ENCODE data around the gene KCNK6. TPM values are rescaled to one million over a fixed set of nuclear protein-coding genes. Genes with fewer than 3 reads are reported as not detected.

Gene KCNK6
- total RNA-seq, 4 donors from 2014 or later: 0.67 to 4.4 (median 1.2) TPM

GRCh38 chr19:38280030-38280921, 39.4 kb upstream of the KCNK6 start:
- peak overlapping the region in 1 of 3 donors; percentile 27 for H3K27ac ChIP-seq
- no peak for DNase-seq
- no peaks in the 10 kb centered on the region for H3K9me3 ChIP-seq
- no peak for TF ChIP-seq CTCF (IDR thresholded peaks at IDR 0.05)
- TF ChIP-seq POLR2A (IDR thresholded peaks at IDR 0.05): no peak
- H3K27me3 ChIP-seq: no peaks in the 10 kb centered on the region
- no peaks in the 10 kb centered on the region for H3K36me3 ChIP-seq
- WGBS, 2 donors: 83 to 95% methylated on average over 17 of the region's 17 CpGs
- H3K4me3 ChIP-seq (replicated peaks in 1 of 3): no peak overlapping the region
- peaks cover 54 to 88% of the 10 kb centered on the region in 2 donors for H3K4me1 ChIP-seq
- intact Hi-C loops (cut with DNase I): no loop called here

- intact Hi-C loops (cut with DNase I): no loop called here
- Histone ChIP-seq H3K27me3 (no peaks in the 10 kb centered on the region), H3K4me3 (replicated peaks in 1 of 3) (no peak overlapping the region), H3K27ac (peak overlapping the region in 2 of 3 donors; percentile 34 to 46), H3K9me3 (no peaks in the 10 kb centered on the region), H3K36me3 (no peaks in the 10 kb centered on the region), H3K4me1 (peaks cover 37 to 74% of the 10 kb centered on the region in 2 donors)
- TF ChIP-seq CTCF (IDR thresholded peaks at IDR 0.05) (no peak), POLR2A (IDR thresholded peaks at IDR 0.05) (no peak)
- WGBS, 2 donors: 58 to 62% methylated on average over 7 of the region's 7 CpGs
- DNase-seq: no peak
These were observed 37.7 kb upstream of the KCNK6 start for GRCh38 chr19:38281811-38282566.

- 87 to 95% methylated on average over 8 of the region's 8 CpGs for WGBS, 2 donors
- TF ChIP-seq CTCF (IDR thresholded peaks at IDR 0.05) (no peak), POLR2A (IDR thresholded peaks at IDR 0.05) (no peak)
- Histone ChIP-seq H3K36me3 (peaks cover 8% of the 10 kb centered on the region in 2 donors), H3K27ac (peak overlapping the region in 2 of 3 donors; percentile 34 to 46), H3K9me3 (no peaks in the 10 kb centered on the region), H3K27me3 (no peaks in the 10 kb centered on the region), H3K4me1 (peaks cover 24 to 61% of the 10 kb centered on the region in 2 donors), H3K4me3 (replicated peaks in 1 of 3) (no peak overlapping the region)
- intact Hi-C loops (cut with DNase I): no loop called here
- no peak for DNase-seq
These were observed 36.4 kb upstream of the KCNK6 start for GRCh38 chr19:38283271-38283670.

- no peak for TF ChIP-seq POLR2A (IDR thresholded peaks at IDR 0.05)
- no peak for TF ChIP-seq CTCF (IDR thresholded peaks at IDR 0.05)
- no peaks in the 10 kb centered on the region for H3K27me3 ChIP-seq
- no peak overlapping the region for H3K27ac ChIP-seq
- no peaks in the 10 kb centered on the region for H3K9me3 ChIP-seq
- peaks cover 16 to 50% of the 10 kb centered on the region in 2 donors for H3K4me1 ChIP-seq
- H3K36me3 ChIP-seq: peaks cover 15 to 17% of the 10 kb centered on the region in 2 donors
- no peak overlapping the region for H3K4me3 ChIP-seq (replicated peaks in 1 of 3)
- intact Hi-C loops (cut with DNase I): no loop called here
- DNase-seq: no peak
- WGBS, 2 donors: 44 to 55% methylated on average over 7 of the region's 7 CpGs
These were observed 35.2 kb upstream of the KCNK6 start for GRCh38 chr19:38284422-38284821.

All from thyroid gland (tissue), 4 donors.